ENCODE data around the gene BRD2.

DNA sequence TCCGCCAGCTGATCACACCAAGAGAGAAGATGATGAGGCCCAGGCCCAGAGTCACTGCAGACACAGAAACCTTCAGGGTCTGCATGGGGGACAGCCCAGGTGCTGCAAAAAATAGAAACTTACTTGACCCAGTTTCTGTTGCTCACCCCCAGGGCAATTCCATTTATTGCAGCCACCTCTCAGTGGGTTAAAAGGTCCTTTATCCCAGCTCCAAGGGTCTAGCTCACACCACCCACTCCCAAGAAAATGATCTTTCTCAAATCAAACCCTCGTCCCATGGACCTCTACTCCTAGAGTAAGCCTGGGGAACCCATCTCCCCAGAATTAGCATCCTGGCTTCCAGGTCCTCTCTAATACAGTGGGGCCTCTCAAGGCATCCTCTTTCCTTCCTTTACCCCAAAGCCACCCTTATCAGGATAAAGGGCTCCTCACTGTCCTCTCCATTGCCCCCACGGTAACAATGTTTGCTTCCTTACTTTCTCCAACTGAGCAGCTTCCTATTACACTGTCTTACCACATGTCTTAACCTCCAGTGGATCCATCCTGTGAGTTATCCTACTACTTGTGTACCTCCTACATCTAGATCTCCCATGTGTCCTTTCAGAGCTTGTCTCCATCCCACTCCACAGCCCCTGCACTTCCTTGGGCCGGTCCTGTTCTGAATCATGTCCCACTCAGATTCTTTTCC, 32.7 kb upstream of the BRD2 start:
- TF ChIP-seq, protein P1, sequence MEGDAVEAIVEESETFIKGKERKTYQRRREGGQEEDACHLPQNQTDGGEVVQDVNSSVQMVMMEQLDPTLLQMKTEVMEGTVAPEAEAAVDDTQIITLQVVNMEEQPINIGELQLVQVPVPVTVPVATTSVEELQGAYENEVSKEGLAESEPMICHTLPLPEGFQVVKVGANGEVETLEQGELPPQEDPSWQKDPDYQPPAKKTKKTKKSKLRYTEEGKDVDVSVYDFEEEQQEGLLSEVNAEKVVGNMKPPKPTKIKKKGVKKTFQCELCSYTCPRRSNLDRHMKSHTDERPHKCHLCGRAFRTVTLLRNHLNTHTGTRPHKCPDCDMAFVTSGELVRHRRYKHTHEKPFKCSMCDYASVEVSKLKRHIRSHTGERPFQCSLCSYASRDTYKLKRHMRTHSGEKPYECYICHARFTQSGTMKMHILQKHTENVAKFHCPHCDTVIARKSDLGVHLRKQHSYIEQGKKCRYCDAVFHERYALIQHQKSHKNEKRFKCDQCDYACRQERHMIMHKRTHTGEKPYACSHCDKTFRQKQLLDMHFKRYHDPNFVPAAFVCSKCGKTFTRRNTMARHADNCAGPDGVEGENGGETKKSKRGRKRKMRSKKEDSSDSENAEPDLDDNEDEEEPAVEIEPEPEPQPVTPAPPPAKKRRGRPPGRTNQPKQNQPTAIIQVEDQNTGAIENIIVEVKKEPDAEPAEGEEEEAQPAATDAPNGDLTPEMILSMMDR (IDR thresholded peaks at IDR 0.05): no peak
- TF ChIP-seq POLR2A (IDR thresholded peaks at IDR 0.05): no peak
